Choroid plexus epithelial cell (primary cell): ENCODE data around the gene NUP50.

Experiments
- DNase-seq: peaks from one replicate; pipeline ENCODE4 v3.0.0-alpha.2; 2010; ENCODE audit warnings: low read depth
- H3K4me3 ChIP-seq: 2 replicates; pipeline ENCODE4 v1.5.1; 2011; ENCODE audit warnings: low read depth, mild to moderate bottlenecking, control low read depth, low read length, moderate library complexity
- CTCF ChIP-seq: conservative IDR thresholded peaks from 2 replicates; pipeline ENCODE4 v1.5.1; 2011; ENCODE audit warnings: low read depth, mild to moderate bottlenecking, control low read depth, inconsistent platforms, low read length, moderate library complexity

NUP50 gene

GRCh38 chr22:45229181-45229580 is 65.5 kb downstream of the NUP50 start:
- no peak for TF ChIP-seq CTCF
- no peak for DNase-seq
- H3K4me3 ChIP-seq, result no peak overlapping the region

GRCh38 chr22:45230026-45230721 is 66.4 kb downstream of the NUP50 start:
- no peak overlapping the region for H3K4me3 ChIP-seq
- no peak for DNase-seq
- no peak for TF ChIP-seq CTCF

GRCh38 chr22:45231293-45231692 is 67.6 kb downstream of the NUP50 start:
- TF ChIP-seq CTCF, result no peak
- no peak for DNase-seq

GRCh38 chr22:45233386-45233785 is 69.7 kb downstream of the NUP50 start:
- no peak overlapping the region for H3K4me3 ChIP-seq
- no peak for TF ChIP-seq CTCF
- no peak for DNase-seq

More at GRCh38 chr22:45231293-45231692, 67.6 kb downstream of the NUP50 start:
- H3K4me3 ChIP-seq, result no peak overlapping the region

- no peak for TF ChIP-seq CTCF
- H3K4me3 ChIP-seq, result no peak overlapping the region
- no peak for DNase-seq
Observed at GRCh38 chr22:45233827-45234226, 70.1 kb downstream of the NUP50 start.

- no peak for TF ChIP-seq CTCF
- H3K4me3 ChIP-seq, result no peak overlapping the region
- no peak for DNase-seq
Observed at GRCh38 chr22:45235101-45235777, 71.5 kb downstream of the NUP50 start.

GRCh38 chr22:45235851-45236342 is 72.2 kb downstream of the NUP50 start:
- no peak for TF ChIP-seq CTCF
- H3K4me3 ChIP-seq, result no peak overlapping the region
- no peak for DNase-seq
